Choroid plexus epithelial cell (primary cell): Measurements from ENCODE around the gene CDCA4.

Source experiments
- DNase-seq: peaks from one replicate; pipeline ENCODE4 v3.0.0-alpha.2; 2010; ENCODE audit warnings: low read depth
- H3K4me3 ChIP-seq: 2 replicates; pipeline ENCODE4 v1.5.1; 2011; ENCODE audit warnings: low read depth, mild to moderate bottlenecking, control low read depth, low read length, moderate library complexity
- TF ChIP-seq, protein P1 (sequence below): conservative IDR thresholded peaks from 2 replicates; pipeline ENCODE4 v1.5.1; 2011; ENCODE audit warnings: low read depth, mild to moderate bottlenecking, control low read depth, inconsistent platforms, low read length, moderate library complexity

CDCA4 gene

DNA sequence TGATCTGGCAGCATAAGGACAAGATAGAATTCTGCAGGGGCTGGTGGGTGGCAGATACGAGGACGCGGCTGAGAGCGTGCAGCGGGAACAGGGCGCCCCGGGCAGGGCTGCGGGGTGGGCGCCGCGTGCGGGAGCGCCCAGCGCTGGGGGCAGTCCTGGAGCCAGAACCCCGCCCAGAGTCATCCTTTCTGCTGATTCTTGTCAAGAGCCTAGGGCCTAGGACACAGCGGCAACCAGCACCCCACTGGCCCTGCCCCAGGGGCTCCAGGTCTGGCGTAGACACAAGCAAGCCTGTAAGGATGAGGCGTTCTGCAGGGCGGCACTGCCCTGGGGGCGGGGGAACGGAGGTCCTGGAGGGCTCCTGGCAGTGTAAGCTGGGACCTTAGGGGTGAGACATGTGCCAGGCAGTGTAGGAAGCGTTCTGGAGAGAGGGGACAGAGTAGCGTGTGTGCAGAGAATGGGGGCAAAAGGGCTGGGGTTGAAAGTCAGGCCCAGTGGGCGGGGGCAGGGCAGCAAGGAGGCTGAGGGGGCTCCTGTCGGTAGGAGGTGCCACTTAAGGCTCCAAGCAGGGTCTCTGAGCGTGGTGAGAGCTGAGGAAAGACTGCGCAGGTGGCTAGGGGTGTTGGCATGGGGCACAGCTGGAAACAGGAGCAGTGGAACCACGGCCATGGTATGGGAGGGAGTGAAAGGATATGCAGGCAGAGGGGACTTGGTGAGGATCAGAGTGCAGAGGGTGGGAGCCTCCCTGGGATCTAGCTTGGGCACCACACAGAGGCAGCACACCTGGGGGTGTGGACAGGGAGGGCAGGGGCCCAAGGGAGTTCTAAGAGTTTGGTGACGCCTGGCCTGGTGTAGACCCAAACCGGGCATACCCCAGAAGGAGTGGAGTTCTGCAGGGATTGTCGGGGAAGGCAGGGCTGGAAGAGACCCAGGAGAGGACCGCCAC, 41.9 kb downstream of the CDCA4 start:
- TF ChIP-seq, protein P1, sequence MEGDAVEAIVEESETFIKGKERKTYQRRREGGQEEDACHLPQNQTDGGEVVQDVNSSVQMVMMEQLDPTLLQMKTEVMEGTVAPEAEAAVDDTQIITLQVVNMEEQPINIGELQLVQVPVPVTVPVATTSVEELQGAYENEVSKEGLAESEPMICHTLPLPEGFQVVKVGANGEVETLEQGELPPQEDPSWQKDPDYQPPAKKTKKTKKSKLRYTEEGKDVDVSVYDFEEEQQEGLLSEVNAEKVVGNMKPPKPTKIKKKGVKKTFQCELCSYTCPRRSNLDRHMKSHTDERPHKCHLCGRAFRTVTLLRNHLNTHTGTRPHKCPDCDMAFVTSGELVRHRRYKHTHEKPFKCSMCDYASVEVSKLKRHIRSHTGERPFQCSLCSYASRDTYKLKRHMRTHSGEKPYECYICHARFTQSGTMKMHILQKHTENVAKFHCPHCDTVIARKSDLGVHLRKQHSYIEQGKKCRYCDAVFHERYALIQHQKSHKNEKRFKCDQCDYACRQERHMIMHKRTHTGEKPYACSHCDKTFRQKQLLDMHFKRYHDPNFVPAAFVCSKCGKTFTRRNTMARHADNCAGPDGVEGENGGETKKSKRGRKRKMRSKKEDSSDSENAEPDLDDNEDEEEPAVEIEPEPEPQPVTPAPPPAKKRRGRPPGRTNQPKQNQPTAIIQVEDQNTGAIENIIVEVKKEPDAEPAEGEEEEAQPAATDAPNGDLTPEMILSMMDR: no peak
- DNase-seq: no peak
- peak overlapping the region; percentile 43 for H3K4me3 ChIP-seq

DNA sequence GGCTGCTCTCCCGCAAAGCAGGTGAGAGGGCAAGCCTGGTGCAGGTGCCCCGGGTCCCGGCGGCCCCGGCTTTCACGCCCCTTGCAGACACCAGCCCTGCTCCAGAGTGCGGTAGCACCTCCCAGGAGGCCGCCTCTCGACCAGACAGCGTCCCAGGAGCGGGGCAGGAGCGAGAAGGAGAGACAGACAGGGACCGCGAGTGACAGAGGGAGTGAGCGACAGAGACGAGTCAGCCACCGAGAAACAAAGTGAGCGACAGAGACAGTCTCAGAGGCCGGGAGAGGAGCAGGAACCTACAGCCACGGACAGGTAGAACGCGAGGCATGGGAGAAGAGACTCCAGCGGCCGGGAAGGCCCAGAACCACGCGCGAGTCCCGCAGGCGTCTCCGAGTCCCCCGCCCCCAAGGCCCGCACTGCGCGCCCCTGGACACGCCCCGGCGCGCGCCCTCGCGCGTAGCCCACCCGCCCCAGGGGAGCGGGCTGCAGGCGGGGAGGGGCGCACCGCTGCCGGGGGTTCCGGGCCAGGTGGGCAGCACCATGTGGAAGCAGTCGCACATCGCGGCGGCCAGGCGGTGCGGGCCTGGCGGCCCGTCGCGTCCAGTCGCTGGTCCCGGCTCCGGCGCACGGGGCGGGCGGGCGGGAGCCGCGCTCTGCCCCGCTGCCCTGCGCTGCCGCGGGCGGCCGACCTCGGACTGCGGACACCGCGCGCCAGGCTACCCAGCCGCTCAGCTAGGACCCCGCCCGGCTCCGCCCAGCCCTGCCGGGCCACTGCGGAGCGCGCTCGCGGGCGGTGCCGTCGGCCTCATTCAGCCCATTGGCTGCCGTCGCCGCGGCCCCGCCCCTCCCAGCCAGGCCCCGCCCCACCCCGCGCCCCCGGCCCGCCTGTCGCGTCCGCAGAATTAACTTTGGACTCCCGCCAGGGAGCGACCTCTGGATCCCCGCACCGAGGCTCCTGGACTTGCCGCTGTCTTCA, 42.9 kb downstream of the CDCA4 start, which contains the start of gene AHNAK2:
Gene AHNAK2 (minus strand): TSS at position 694 of the 973 bp plus-strand sequence. CDS start 137 bp downstream, at position 557.
- DNase-seq: peak; percentile 68
- peak within 1 kb of the TSS; percentile 48 for H3K4me3 ChIP-seq
- TF ChIP-seq, protein P1: no peak

DNA sequence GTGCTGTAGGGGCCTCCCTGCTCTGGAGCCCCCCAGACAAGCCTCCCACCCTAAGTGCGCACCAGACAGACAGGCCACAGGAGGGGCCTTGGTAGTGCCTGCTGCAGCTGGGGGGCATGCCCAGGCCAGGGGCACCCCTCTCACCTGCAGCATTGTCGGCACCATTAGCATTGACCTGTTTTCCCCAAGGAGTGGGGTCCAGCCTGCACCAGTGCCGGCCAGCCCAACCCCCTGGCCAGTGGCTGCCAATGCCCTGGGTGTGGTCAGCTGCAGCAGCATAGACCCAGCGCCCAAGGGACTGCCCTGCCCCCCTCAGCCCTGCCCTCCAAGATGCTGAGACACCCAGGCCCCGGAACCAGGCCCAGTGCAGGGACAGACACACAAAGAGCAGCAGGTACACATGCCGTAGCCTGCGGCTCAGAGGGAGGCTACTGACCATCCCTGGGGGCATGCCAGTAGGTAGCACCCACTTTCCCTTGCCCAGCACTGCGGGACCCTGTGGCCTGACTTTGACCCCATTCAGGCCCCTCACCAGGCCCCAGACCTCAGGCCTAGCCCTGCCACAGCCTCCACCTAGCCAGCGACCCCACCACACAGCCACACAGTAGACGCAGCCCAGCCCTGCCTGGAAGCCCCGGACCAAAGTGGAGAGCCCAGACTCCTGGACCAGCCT, 43.7 kb downstream of the CDCA4 start:
- TF ChIP-seq, protein P1: no peak
- peak overlapping the region; percentile 48 for H3K4me3 ChIP-seq
- no peak for DNase-seq

DNA sequence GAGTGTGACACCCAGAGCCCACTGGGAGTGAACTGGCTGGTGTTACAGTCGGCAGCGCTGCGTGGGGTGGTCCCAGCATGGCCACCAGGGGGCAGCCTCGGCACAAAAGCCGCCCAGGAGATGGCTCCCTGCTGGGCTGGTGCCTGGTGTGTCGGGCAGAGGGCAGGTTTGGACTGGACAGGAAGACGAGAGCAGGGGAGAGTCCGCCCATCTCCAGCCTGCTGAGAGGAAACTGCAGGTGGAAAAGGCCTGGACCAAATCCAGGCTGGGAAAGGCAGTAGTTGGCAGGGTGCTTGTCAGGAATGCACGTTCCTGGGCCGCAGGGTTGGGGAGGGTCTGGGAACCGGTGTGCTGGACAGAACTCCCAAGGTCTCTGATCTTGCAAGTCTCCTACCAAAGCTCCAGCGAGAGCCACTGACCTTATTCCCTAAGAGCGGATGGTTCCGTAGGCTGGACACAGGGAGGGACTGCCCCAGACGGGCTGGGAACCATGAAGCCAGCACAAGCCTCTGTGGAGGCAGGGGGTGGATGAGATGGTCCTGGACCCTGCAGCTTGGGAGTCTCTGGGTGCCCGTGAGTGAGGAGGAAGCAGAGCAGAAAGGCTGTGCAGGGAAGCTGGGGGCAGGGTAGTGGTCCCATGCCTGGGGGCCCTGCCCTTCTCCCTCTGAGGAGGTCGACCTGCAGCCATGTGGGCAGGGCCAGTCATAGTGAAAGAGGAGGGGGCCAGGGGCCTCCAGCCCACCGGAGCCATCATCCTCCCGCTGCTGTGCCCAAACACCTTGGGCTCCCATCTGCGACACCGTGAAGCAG, 44.5 kb downstream of the CDCA4 start:
- peak; percentile 82 for DNase-seq
- no peak overlapping the region for H3K4me3 ChIP-seq
- TF ChIP-seq, protein P1: peak; percentile 90

DNA sequence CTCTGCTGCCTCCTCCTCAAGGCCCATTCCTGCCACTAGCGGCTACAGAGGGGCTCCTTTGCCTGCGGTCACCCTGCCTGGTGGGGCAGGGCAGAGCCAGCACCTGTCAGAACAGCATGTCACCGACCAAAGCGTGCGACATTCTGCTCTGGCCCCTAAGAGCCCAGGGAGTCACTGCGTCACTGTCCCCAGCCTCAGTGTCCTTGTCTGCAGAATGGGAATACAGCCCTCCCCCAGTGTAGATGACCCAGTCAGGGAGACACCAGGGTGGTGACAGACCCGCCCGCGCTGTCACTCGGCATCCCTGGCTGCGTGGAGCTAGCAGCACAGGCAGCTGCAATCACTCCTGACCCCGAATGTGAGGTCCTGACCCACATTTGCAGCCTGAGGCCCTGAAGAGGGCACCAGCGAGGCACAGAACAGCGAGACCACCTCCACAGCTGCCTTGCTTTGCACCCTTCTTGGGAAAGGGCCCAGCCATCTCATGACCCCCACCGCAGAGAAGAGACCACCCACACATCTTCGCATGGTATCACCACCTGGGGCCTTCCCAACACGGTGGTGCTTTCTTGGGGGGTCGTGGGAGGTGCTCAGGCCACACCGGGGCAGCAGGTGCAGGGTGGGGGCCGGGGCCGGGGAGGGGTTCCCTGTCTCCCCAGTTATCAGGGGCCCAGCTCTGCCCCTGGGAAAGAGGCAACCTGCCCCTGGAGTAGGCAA, 45.2 kb downstream of the CDCA4 start:
- TF ChIP-seq, protein P1: no peak
- no peak for DNase-seq
- H3K4me3 ChIP-seq: no peak overlapping the region
